ENCODE measurements around the gene MATN4. TPM values are rescaled to one million over a fixed set of nuclear protein-coding genes. Genes with fewer than 3 reads are reported as not detected.

MATN4 gene
- total RNA-seq, 6 experiments from 2014 or later: not detected

DNA sequence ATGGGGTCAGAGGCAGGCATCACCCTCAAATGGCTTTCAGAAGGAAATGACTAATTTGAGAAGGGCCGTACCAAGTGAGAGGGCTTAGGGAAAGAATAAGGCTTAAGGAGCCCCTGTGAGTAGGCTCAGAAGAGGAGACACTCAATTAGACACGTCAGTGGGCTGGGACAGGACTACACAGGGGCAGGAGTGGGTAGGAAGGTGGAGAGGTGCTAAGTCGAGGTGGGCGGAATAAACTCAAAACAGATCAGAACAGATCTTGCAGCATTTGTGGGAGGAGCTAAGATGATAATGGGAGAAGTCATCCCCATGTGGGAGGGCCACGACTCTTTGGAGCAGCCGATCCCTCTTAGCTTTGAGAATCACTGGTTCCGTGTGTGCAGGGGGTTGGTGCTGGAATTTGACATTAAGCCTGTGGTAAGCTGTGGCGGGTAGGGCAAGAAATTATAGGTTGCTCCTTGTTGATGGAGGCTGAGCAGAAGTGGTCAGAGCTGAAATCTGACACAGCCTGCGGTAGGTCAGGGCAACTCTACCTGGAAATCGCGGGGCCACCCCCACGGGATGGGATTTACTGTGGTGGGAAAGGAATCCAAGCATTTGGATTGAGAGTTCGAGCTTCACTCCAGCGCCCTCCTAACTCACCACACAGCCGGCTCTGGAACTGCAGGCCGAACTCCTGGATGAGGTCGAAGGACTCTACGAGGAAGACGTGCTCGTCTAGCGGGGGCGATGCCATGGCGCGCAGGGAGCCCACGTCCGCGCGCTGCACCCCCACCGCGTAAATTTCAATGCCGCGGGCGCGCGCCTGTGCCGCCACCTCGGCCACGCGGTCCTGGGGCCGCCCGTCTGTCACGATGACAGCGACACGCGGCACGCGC, 4.3 kb downstream of the MATN4 start:
- no peak overlapping the region for H3K4me3 Mint-ChIP-seq
- no peak for DNase-seq
- TF ChIP-seq, protein P1, sequence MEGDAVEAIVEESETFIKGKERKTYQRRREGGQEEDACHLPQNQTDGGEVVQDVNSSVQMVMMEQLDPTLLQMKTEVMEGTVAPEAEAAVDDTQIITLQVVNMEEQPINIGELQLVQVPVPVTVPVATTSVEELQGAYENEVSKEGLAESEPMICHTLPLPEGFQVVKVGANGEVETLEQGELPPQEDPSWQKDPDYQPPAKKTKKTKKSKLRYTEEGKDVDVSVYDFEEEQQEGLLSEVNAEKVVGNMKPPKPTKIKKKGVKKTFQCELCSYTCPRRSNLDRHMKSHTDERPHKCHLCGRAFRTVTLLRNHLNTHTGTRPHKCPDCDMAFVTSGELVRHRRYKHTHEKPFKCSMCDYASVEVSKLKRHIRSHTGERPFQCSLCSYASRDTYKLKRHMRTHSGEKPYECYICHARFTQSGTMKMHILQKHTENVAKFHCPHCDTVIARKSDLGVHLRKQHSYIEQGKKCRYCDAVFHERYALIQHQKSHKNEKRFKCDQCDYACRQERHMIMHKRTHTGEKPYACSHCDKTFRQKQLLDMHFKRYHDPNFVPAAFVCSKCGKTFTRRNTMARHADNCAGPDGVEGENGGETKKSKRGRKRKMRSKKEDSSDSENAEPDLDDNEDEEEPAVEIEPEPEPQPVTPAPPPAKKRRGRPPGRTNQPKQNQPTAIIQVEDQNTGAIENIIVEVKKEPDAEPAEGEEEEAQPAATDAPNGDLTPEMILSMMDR (IDR thresholded peaks at IDR 0.05): no peak
- H3K9me3 Mint-ChIP-seq: no peaks in the 10 kb centered on the region; the same call in 1 of the 2 replicates
- peaks cover 30% of the 10 kb centered on the region for H3K27me3 Mint-ChIP-seq (ENCODE audit: insufficient read depth)
- no peak overlapping the region for H3K27ac Mint-ChIP-seq
- H3K4me1 Mint-ChIP-seq (ENCODE audit: low read depth): peaks cover 8% of the 10 kb centered on the region
- no peaks in the 10 kb centered on the region for H3K36me3 Mint-ChIP-seq (ENCODE audit: low read depth)

- H3K36me3 Mint-ChIP-seq (ENCODE audit: low read depth): no peaks in the 10 kb centered on the region
- no peak overlapping the region for H3K4me3 Mint-ChIP-seq
These were observed 6.3 kb downstream of the MATN4 start for GRCh38 chr20:45301824-45302271.

DNA sequence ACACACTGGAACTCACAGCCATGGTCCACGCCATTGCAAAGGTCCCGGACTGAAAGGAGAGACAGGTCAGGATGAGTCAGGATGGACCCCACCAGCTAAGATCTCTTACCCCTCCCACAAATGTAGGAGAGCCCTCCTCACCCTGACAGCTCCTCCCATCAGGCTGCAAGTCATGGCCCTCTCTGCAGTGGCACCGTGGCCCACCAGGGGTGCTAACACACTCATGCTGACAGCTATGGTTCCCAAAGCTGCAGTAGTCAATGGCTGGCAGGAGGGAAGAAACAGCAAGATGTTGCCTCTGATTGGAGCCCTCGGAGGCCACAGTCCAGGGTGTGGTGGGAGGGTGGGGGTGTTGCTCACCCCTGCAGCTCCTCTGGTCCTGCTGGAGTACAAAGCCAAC, 7.1 kb downstream of the MATN4 start:
- peak; percentile 32 for DNase-seq
- TF ChIP-seq, protein P1 (IDR thresholded peaks at IDR 0.05): peak; percentile 63
- H3K4me1 Mint-ChIP-seq (ENCODE audit: low read depth): peaks cover 8% of the 10 kb centered on the region
- H3K27me3 Mint-ChIP-seq (ENCODE audit: insufficient read depth): peaks cover 32% of the 10 kb centered on the region
- H3K4me3 Mint-ChIP-seq: no peak overlapping the region
- no peak overlapping the region for H3K27ac Mint-ChIP-seq
- H3K9me3 Mint-ChIP-seq: no peaks in the 10 kb centered on the region; the same call in 1 of the 2 replicates
- no peaks in the 10 kb centered on the region for H3K36me3 Mint-ChIP-seq (ENCODE audit: low read depth)

More at GRCh38 chr20:45301824-45302271, 6.3 kb downstream of the MATN4 start:
- no peaks in the 10 kb centered on the region; the same call in 1 of the 2 replicates for H3K9me3 Mint-ChIP-seq
- TF ChIP-seq, protein P1 (IDR thresholded peaks at IDR 0.05): no peak
- peaks cover 32% of the 10 kb centered on the region for H3K27me3 Mint-ChIP-seq (ENCODE audit: insufficient read depth)
- DNase-seq: no peak
- peaks cover 8% of the 10 kb centered on the region for H3K4me1 Mint-ChIP-seq (ENCODE audit: low read depth)
- no peak overlapping the region for H3K27ac Mint-ChIP-seq

- Mint-ChIP-seq H3K9me3 (no peaks in the 10 kb centered on the region; the same call in 1 of the 2 replicates), H3K4me1 (ENCODE audit: low read depth) (peaks cover 8% of the 10 kb centered on the region), H3K36me3 (ENCODE audit: low read depth) (no peaks in the 10 kb centered on the region), H3K4me3 (no peak overlapping the region), H3K27ac (no peak overlapping the region), H3K27me3 (ENCODE audit: insufficient read depth) (peaks cover 22% of the 10 kb centered on the region)
- no peak for DNase-seq
- TF ChIP-seq, protein P1 (IDR thresholded peaks at IDR 0.05): no peak
These were observed 8.3 kb downstream of the MATN4 start for GRCh38 chr20:45299786-45300185.

- TF ChIP-seq, protein P1 (IDR thresholded peaks at IDR 0.05): no peak
- no peak for DNase-seq
- Mint-ChIP-seq H3K36me3 (ENCODE audit: low read depth) (no peaks in the 10 kb centered on the region), H3K27ac (no peak overlapping the region), H3K9me3 (no peaks in the 10 kb centered on the region; the same call in 1 of the 2 replicates), H3K27me3 (ENCODE audit: insufficient read depth) (peaks cover 18% of the 10 kb centered on the region), H3K4me3 (no peak overlapping the region), H3K4me1 (ENCODE audit: low read depth) (no peaks in the 10 kb centered on the region)
These were observed 10.2 kb downstream of the MATN4 start for GRCh38 chr20:45297786-45298497.

Measured in HFFc6 (cell line).